Psoas muscle (tissue), 8 donors: Measurements from ENCODE around the gene LSS. TPM values are rescaled to one million over a fixed set of nuclear protein-coding genes. Genes with fewer than 3 reads are reported as not detected.

ENCODE experiments used
- ATAC-seq, 4 donors: fragments of 200-7000 bp; cut with Tn5 transposase; one replicate each; pipeline ENCODE4 v1.9.1; 2020; ENCODE audit warnings: moderate library complexity in 3 of 4, mild to moderate bottlenecking in 2 of 4
- DNase-seq, 2 donors: peaks; one replicate each; pipeline ENCODE4 v3.0.0-alpha.2; 2020
- H3K27ac ChIP-seq: fragments of 200-600 bp; one replicate; pipeline ENCODE4 v1.8.0; 2022
- H3K27me3 ChIP-seq, 3 donors: fragments of 200-600 bp in 1 of 3; one replicate each; pipeline versions ENCODE4 v1.6.1 to v1.8.0; 2013 to 2022; ENCODE audit warnings: low read length in 2 of 3, mild to moderate bottlenecking in 2 of 3, moderate library complexity in 1 of 3; ENCODE audit not compliant: insufficient read depth in 3 of 3
- H3K36me3 ChIP-seq, 2 donors: fragments of 200-600 bp in 1 of 2; one replicate each; pipeline versions ENCODE4 v1.6.1 to v1.8.0; 2013 to 2022; ENCODE audit warnings: low read depth in 1 of 2, mild to moderate bottlenecking in 1 of 2, moderate library complexity in 1 of 2; ENCODE audit not compliant: insufficient read depth in 1 of 2
- H3K4me1 ChIP-seq: fragments of 200-600 bp; one replicate; pipeline ENCODE4 v1.8.0; 2022
- H3K4me3 ChIP-seq: fragments of 200-600 bp; one replicate; pipeline ENCODE4 v1.8.0; 2022; ENCODE audit warnings: mild to moderate bottlenecking
- H3K9me3 ChIP-seq: fragments of 200-600 bp; one replicate; pipeline ENCODE4 v1.8.0; 2022
- WGBS, 3 donors: extraction: QIAGEN DNeasy Blood & Tissue Kit; methylation state at CpG; one replicate each; pipeline versions ENCODE4 v1.1.6 to v1.1.7; 2013; 5-methylcytosine and 5-hydroxymethylcytosine counted together
- intact Hi-C, 2 donors: fragments of 100-400 bp; cut with DNase I; formaldehyde crosslinking; loops; one replicate each; pipeline versions ENCODE4 v1.11.0 to v1.14.2; 2022
- polyA plus RNA-seq, 3 donors: library from polyadenylated mRNA; stranded (reverse); fragments of 200-250 nt; gene quantifications; one replicate each; pipeline ENCODE4 v1.2.3, GENCODE V29; 2013
- total RNA-seq, 4 donors: library from RNA; stranded (reverse); fragmentation: NEBNext Ultra II Directional in 2 of 4; extraction: Animal tissue kit (Norgen Biotek cat#: 25700) in 2 of 4; gene quantifications; one replicate each; pipeline versions ENCODE4 v1.2.1 to v1.2.4, GENCODE V29; 2021 to 2023
- TF ChIP-seq, protein P1 (sequence below): fragments of 200-600 bp; IDR thresholded peaks from one replicate; pipeline ENCODE4 v1.8.0; 2022; ENCODE audit warnings: antibody characterized with exemption
- donor health status: healthy with polysubstance abuse.
- donor health status: DM: no; HTN: no; CAD: no; lungs with moderate emphysema.
- donor health status: Bipolar disorder and iron deficiency.
- donor health status: healthy.
- donor health status: DM: yes; HTN: yes; CAD: no.
- donor health status: DM: no; HTN: no; CAD: no.
- donor health status: DM: no; HTN: no; CAD: no.
- donor health status: DM: yes; HTN: yes; CAD: no.

LSS gene
- total and polyA plus RNA-seq, 7 donors: 10.7 to 31.5 (median 24.8) TPM

DNA sequence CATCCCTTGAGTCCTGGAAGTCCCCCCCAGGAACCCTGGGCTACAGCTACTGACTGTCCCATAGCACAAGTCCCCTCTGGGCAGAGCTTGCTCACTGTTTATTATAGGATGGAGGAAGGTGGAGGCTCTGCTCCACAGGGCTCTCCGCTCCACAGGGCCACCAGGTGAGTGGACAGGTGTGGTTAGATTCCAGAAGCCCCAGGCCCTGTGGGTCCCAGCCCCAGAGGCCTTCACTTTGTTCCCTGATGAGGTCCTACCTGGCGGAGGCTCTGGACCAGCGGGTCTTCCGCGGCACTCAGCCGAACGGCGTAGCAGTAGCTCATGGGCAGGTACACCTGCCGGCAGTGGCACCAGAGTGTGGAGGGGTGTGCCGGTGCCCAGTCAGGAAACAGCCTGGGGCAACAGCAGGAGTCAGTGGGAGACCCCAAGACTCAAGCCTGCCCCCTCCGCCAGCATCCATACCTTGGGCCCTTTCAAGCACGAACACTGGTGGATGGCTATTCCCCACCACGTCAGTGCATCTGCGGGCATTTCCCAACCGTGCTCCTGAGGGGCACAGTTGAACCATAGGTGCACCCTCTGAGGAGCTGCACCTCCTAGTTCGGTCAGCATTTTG lies 12.3 kb downstream of the LSS start:
- no peak overlapping the region for H3K27ac ChIP-seq
- TF ChIP-seq, protein P1, sequence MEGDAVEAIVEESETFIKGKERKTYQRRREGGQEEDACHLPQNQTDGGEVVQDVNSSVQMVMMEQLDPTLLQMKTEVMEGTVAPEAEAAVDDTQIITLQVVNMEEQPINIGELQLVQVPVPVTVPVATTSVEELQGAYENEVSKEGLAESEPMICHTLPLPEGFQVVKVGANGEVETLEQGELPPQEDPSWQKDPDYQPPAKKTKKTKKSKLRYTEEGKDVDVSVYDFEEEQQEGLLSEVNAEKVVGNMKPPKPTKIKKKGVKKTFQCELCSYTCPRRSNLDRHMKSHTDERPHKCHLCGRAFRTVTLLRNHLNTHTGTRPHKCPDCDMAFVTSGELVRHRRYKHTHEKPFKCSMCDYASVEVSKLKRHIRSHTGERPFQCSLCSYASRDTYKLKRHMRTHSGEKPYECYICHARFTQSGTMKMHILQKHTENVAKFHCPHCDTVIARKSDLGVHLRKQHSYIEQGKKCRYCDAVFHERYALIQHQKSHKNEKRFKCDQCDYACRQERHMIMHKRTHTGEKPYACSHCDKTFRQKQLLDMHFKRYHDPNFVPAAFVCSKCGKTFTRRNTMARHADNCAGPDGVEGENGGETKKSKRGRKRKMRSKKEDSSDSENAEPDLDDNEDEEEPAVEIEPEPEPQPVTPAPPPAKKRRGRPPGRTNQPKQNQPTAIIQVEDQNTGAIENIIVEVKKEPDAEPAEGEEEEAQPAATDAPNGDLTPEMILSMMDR: no peak
- no peaks in the 10 kb centered on the region for H3K27me3 ChIP-seq
- H3K4me3 ChIP-seq: no peak overlapping the region
- intact Hi-C loops: no loop called here
- H3K36me3 ChIP-seq: peaks cover 0 to 75% of the 10 kb centered on the region in 2 donors
- DNase-seq: no peak
- H3K9me3 ChIP-seq: no peaks in the 10 kb centered on the region
- no peaks in the 10 kb centered on the region for H3K4me1 ChIP-seq
- WGBS, 3 donors: 92 to 96% (median 94%) methylated on average over 16 of the region's 16 CpGs
- no peak for ATAC-seq

GRCh38 chr21:46215436-46216131 lies 13.0 kb downstream of the LSS start:
- peak in 1 of 4 donors; percentile 24 for ATAC-seq
- H3K27me3 ChIP-seq: no peaks in the 10 kb centered on the region
- no peak for DNase-seq
- H3K9me3 ChIP-seq: no peaks in the 10 kb centered on the region
- no peak overlapping the region for H3K27ac ChIP-seq
- WGBS, 3 donors: 85 to 90% (median 90%) methylated on average over 15 to 20 of the region's 20 CpGs
- TF ChIP-seq, protein P1: no peak
- H3K36me3 ChIP-seq: peaks cover 0 to 75% of the 10 kb centered on the region in 2 donors
- H3K4me3 ChIP-seq: no peak overlapping the region
- intact Hi-C loops: no loop called here
- H3K4me1 ChIP-seq: no peaks in the 10 kb centered on the region

GRCh38 chr21:46214478-46215340 lies 13.9 kb downstream of the LSS start:
- 90 to 94% (median 92%) methylated on average over 27 of the region's 27 CpGs for WGBS, 3 donors
- no peak overlapping the region for H3K27ac ChIP-seq
- ATAC-seq: no peak
- TF ChIP-seq, protein P1: no peak
- H3K36me3 ChIP-seq: peaks cover 0 to 73% of the 10 kb centered on the region in 2 donors
- no peaks in the 10 kb centered on the region for H3K9me3 ChIP-seq
- intact Hi-C loops: no loop called here
- H3K4me1 ChIP-seq: no peaks in the 10 kb centered on the region
- DNase-seq: no peak
- no peak overlapping the region for H3K4me3 ChIP-seq
- no peaks in the 10 kb centered on the region for H3K27me3 ChIP-seq

DNA sequence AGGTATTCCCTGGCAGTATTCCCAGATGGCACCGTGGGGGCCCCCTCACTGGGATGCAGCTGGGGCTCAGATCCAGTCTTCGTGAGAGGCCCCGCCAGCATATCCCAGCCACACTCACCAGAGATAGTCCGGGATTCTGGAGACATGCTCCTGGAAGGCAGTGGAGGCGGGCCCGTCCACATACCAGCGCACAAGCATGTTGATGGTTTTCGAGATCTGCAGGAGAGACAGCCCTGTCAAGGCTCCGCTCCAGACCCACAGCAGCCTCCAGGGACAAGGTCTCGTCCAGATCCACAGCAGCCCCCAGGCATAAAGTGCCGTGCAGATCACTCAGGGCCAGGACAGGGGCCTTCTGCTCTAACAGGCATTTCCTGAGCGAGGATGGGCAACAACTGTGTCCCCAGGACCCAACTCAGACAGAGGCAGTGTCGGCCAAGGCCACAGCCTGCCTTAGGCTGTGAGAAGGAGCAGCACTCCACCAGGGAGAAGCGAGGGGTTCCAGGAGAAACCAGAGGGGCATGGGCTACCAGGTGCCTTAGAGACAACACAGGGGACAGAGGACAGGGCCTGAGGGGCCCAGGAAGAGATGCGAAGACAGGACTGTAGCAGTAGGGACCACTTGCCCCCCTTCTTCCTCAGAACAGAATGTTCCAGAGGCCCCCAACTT lies 14.8 kb downstream of the LSS start:
- 84 to 88% (median 85%) methylated on average over 15 of the region's 15 CpGs for WGBS, 3 donors
- H3K4me1 ChIP-seq: no peaks in the 10 kb centered on the region
- TF ChIP-seq, protein P1: no peak
- no peaks in the 10 kb centered on the region for H3K9me3 ChIP-seq
- H3K4me3 ChIP-seq: no peak overlapping the region
- H3K36me3 ChIP-seq: peaks cover 0 to 73% of the 10 kb centered on the region in 2 donors
- H3K27me3 ChIP-seq: no peaks in the 10 kb centered on the region
- ATAC-seq (no peak), DNase-seq (no peak)
- intact Hi-C loops: no loop called here
- H3K27ac ChIP-seq: no peak overlapping the region
